H1 (cell line): ENCODE data around the gene GDF9. TPM values are rescaled to one million over a fixed set of nuclear protein-coding genes. Genes with fewer than 3 reads are reported as not detected.

Source experiments
- BCL11A ChIP-seq, 2 experiments: IDR thresholded peaks; one replicate each; pipeline ENCODE4 v1.6.1; 2011; ENCODE audit warnings: low read depth in 2 of 2, low read length in 2 of 2, mild to moderate bottlenecking in 2 of 2
- CEBPB ChIP-seq: IDR thresholded peaks from 2 replicates; pipeline ENCODE4 v1.6.1; 2012; ENCODE audit warnings: low read depth, low read length
- EP300 ChIP-seq, 2 experiments: IDR thresholded peaks; 1 replicate in 1 of 2; 2 replicates in 1 of 2; pipeline ENCODE4 v1.6.1; 2011 to 2012; ENCODE audit warnings: low read depth in 2 of 2, low read length in 2 of 2, mild to moderate bottlenecking in 2 of 2, borderline replicate concordance in 1 of 2, inconsistent platforms in 1 of 2, moderate library complexity in 1 of 2
- PHF8 ChIP-seq: fragments of 200-600 bp; sonication (generic); conservative IDR thresholded peaks from 2 replicates; pipeline ENCODE4 v1.7.1; 2012; ENCODE audit warnings: low read depth, mild to moderate bottlenecking, inconsistent platforms, low read length, moderate library complexity
- SRF ChIP-seq: IDR thresholded peaks from 2 replicates; pipeline ENCODE4 v1.6.1; 2011; ENCODE audit warnings: mild to moderate bottlenecking, low read depth, low read length, moderate library complexity
- SUZ12 ChIP-seq: fragments of 200-600 bp; sonication (generic); IDR thresholded peaks from 2 replicates; pipeline ENCODE4 v1.6.1; 2012; ENCODE audit warnings: mild to moderate bottlenecking, inconsistent platforms, low read length, moderate library complexity, mixed read lengths
- polyA plus RNA-seq, 7 experiments: library from polyadenylated mRNA; depleted of rRNA in 3 of 7; stranded (reverse) in 5 of 7; unstranded in 2 of 7; fragments of >200 nt in 5 of 7; fragments of 200-250 nt in 2 of 7; gene quantifications; 1 replicate in 5 of 7; 2 replicates in 1 of 7; 4 replicates in 1 of 7; pipeline versions ENCODE4 v1.2.1 to v1.2.3, GENCODE V29; 2011 to 2013; ENCODE audit warnings: missing spikeins in 2 of 7, mixed read lengths in 2 of 7
- total RNA-seq: library from RNA; stranded (reverse); fragmentation: NEBNext Ultra II Directional; extraction: Animal tissue kit (Norgen Biotek cat#: 25700); gene quantifications from 2 replicates; pipeline ENCODE4 v1.2.1, GENCODE V29; 2021
- TF ChIP-seq, protein P1 (sequence below): IDR thresholded peaks from 2 replicates; pipeline ENCODE4 v1.6.1; 2012; ENCODE audit warnings: inconsistent platforms
- TF ChIP-seq, protein P2 (sequence below): IDR thresholded peaks from 2 replicates; pipeline ENCODE4 v1.6.1; 2012; ENCODE audit warnings: inconsistent platforms

Gene GDF9
- total and polyA plus RNA-seq, 2 of the 8 experiments (the other 6 are each of a cell fraction or from before 2014, with no cell fraction given) = 0.14 TPM; not detected in 1

DNA sequence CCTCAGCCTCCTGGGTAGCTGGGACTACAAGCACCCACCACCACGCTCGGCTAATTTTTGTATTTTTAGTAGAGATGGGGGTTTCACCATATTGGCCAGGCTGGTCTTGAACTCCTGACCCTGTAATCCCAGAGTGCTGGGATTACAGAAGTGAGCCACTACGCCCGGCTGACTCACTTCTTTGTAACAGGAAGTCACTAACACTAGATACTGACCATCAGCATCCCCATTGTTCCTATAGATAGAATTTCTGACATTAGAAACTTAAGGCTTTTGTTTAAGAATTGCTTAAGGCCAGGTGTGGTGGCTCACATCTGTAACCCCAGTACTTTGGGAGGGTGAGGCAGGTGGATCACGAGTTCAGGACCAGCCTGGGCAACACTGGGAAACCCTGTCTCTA is 49.4 kb upstream of the GDF9 start (continued):
- TF ChIP-seq SRF (no peak), BCL11A (IDR thresholded peaks at IDR 0.05; ENCODE audit: low read depth in 2 of 2, low read length in 2 of 2) (no peak), EP300 (IDR thresholded peaks at IDR 0.05; ENCODE audit: borderline replicate concordance in 1 of 2, low read depth in 2 of 2, low read length in 2 of 2) (no peak), CEBPB (no peak), SUZ12 (no peak), PHF8 (no peak)
- TF ChIP-seq, protein P1, sequence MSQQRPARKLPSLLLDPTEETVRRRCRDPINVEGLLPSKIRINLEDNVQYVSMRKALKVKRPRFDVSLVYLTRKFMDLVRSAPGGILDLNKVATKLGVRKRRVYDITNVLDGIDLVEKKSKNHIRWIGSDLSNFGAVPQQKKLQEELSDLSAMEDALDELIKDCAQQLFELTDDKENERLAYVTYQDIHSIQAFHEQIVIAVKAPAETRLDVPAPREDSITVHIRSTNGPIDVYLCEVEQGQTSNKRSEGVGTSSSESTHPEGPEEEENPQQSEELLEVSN = no peak
- TF ChIP-seq, protein P2, sequence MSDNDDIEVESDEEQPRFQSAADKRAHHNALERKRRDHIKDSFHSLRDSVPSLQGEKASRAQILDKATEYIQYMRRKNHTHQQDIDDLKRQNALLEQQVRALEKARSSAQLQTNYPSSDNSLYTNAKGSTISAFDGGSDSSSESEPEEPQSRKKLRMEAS = no peak
